CD4-positive, alpha-beta T cell (primary cell): Measurements from ENCODE around the gene ERI3. TPM values are rescaled to one million over a fixed set of nuclear protein-coding genes. Genes with fewer than 3 reads are reported as not detected.

Experiments
- ATAC-seq: fragments of 200-7000 bp; cut with Tn5 transposase; one replicate; pipeline ENCODE4 v1.10.0; 2022; ENCODE audit warnings: mild to moderate bottlenecking; ENCODE audit not compliant: poor library complexity
- CTCF ChIA-PET: fragments of 350-600 bp; sonication (Branson Sonifier 250); formaldehyde crosslinking; loops from one replicate; lab custom pipeline; 2021; ENCODE audit warnings: antibody characterized with exemption, inconsistent platforms; lab: Charles Lee
- POLR2A ChIA-PET: fragments of 350-600 bp; sonication (Branson Sonifier 250); formaldehyde crosslinking; loops from one replicate; lab custom pipeline; 2021; ENCODE audit warnings: antibody characterized with exemption, inconsistent platforms; lab: Charles Lee
- DNase-seq, 14 experiments: peaks; one replicate each; pipeline ENCODE4 v3.0.0-alpha.2; 2013 to 2020; ENCODE audit warnings: mixed read lengths in 2 of 14
- H3K27ac ChIP-seq, 2 donors: one replicate each; pipeline versions ENCODE4 v1.5.1 to v1.7.0; 2013; ENCODE audit warnings: low read length in 2 of 2, low read depth in 1 of 2, mild to moderate bottlenecking in 1 of 2
- H3K27me3 ChIP-seq, 2 experiments: 1 replicate in 1 of 2; 2 replicates in 1 of 2; pipeline versions ENCODE4 v1.6.1 to v1.7.0; 2013; ENCODE audit warnings: low read length in 2 of 2, control low read depth in 1 of 2, mild to moderate bottlenecking in 1 of 2, moderate library complexity in 1 of 2; ENCODE audit not compliant: insufficient read depth in 2 of 2, control insufficient read depth in 1 of 2
- H3K36me3 ChIP-seq: one replicate; pipeline ENCODE4 v1.6.1; 2013; ENCODE audit warnings: low read length, control low read depth; ENCODE audit not compliant: insufficient read depth
- H3K4me1 ChIP-seq: one replicate; pipeline ENCODE4 v1.6.1; 2013; ENCODE audit warnings: low read length, control low read depth; ENCODE audit not compliant: insufficient read depth
- H3K4me3 ChIP-seq: one replicate; pipeline ENCODE4 v1.5.1; 2013; ENCODE audit warnings: mild to moderate bottlenecking, low read length, moderate library complexity
- H3K9me3 ChIP-seq, 2 experiments: 1 replicate in 1 of 2; 2 replicates in 1 of 2; pipeline versions ENCODE4 v1.6.1 to v1.7.0; 2013; ENCODE audit warnings: low read length in 2 of 2, mild to moderate bottlenecking in 2 of 2, control low read depth in 1 of 2, moderate library complexity in 1 of 2; ENCODE audit not compliant: control insufficient read depth in 1 of 2, insufficient read depth in 1 of 2
- H3K27ac Mint-ChIP-seq: one replicate; pipeline ENCODE4 v1.8.0; 2020; ENCODE audit warnings: mixed read lengths
- H3K27me3 Mint-ChIP-seq: one replicate; pipeline ENCODE4 v1.8.0; 2021; ENCODE audit warnings: mixed read lengths
- H3K36me3 Mint-ChIP-seq: one replicate; pipeline ENCODE4 v1.8.0; 2021; ENCODE audit warnings: low read depth, mixed read lengths
- H3K4me1 Mint-ChIP-seq: one replicate; pipeline ENCODE4 v1.8.0; 2021; ENCODE audit warnings: low read depth, mixed read lengths
- H3K4me3 Mint-ChIP-seq: one replicate; pipeline ENCODE4 v1.8.0; 2020; ENCODE audit warnings: mild to moderate bottlenecking, mixed read lengths
- H3K9me3 Mint-ChIP-seq: one replicate; pipeline ENCODE4 v1.8.0; 2020; ENCODE audit warnings: mixed read lengths
- CTCF ChIP-seq: fragments of 200-600 bp; IDR thresholded peaks from one replicate; pipeline ENCODE4 v1.8.0; 2022; ENCODE audit warnings: antibody characterized with exemption, mild to moderate bottlenecking
- intact Hi-C, 2 experiments: fragments of 100-400 bp; cut with DNase I in 1 of 2; cut with micrococcal nuclease in 1 of 2; formaldehyde crosslinking; loops; one replicate each; pipeline versions ENCODE4 v1.15.1 to v1.9.0; 2023 to 2025; cut with DNase I, micrococcal nuclease
- total RNA-seq, 174 experiments: library from RNA in 2 of 174; stranded (reverse) in 2 of 174; gene quantifications; one replicate each; pipeline ENCODE4 v1.2.3 and lab custom pipeline; 2021 to 2026

The ERI3 gene
- total RNA-seq, 2 experiments from 2014 or later, result 19.7 to 20.7 TPM

- no peak for DNase-seq
- intact Hi-C loops, result no loop called here
- no peaks in the 10 kb centered on the region for H3K27me3 Mint-ChIP-seq
- ChIA-PET CTCF (no interaction called here), POLR2A (interaction anchor here (1.5 kb wide), 1 partner anchor 15 kb away, joined by 3 read pairs; the partner anchor contains the start of gene DMAP1)
- peaks cover 12% of the 10 kb centered on the region for H3K4me1 Mint-ChIP-seq
- TF ChIP-seq CTCF, result no peak
- no peaks in the 10 kb centered on the region for H3K27me3 ChIP-seq
- no peaks in the 10 kb centered on the region for H3K9me3 Mint-ChIP-seq
- no peak overlapping the region for H3K27ac Mint-ChIP-seq
- H3K36me3 Mint-ChIP-seq, result peaks cover 37% of the 10 kb centered on the region
- H3K4me1 ChIP-seq, result peaks cover under 1% of the 10 kb centered on the region
- H3K9me3 ChIP-seq, result no peaks in the 10 kb centered on the region
- ATAC-seq, result no peak
- H3K4me3 ChIP-seq, result no peak overlapping the region
- H3K27ac ChIP-seq, result no peak overlapping the region
- no peak overlapping the region for H3K4me3 Mint-ChIP-seq
- peaks cover 7% of the 10 kb centered on the region for H3K36me3 ChIP-seq
Observed at GRCh38 chr1:44228218-44228617, 126.8 kb downstream of the ERI3 start.

GRCh38 chr1:44227211-44227610 is 127.8 kb downstream of the ERI3 start:
- POLR2A ChIA-PET, result interaction anchor here (1.5 kb wide), 1 partner anchor 14 kb away, joined by 3 read pairs; the partner anchor contains the start of gene DMAP1
- H3K27ac ChIP-seq, result no peak overlapping the region
- H3K9me3 Mint-ChIP-seq, result no peaks in the 10 kb centered on the region
- no peak overlapping the region for H3K4me3 Mint-ChIP-seq
- H3K27me3 ChIP-seq, result no peaks in the 10 kb centered on the region
- peaks cover 7% of the 10 kb centered on the region for H3K4me1 ChIP-seq
- no peaks in the 10 kb centered on the region for H3K27me3 Mint-ChIP-seq
- no peak for TF ChIP-seq CTCF
- H3K36me3 ChIP-seq, result peaks cover 5% of the 10 kb centered on the region
- H3K4me3 ChIP-seq, result no peak overlapping the region
- CTCF ChIA-PET, result interaction anchor here (1.2 kb wide), 1 partner anchor 11 kb away, joined by 4 read pairs; no protein-coding TSS in a partner anchor
- H3K27ac Mint-ChIP-seq, result no peak overlapping the region
- no peak for ATAC-seq
- peaks cover 28% of the 10 kb centered on the region for H3K36me3 Mint-ChIP-seq
- peak in 1 of 14 experiments; percentile 4 for DNase-seq
- intact Hi-C loops, result no loop called here
- H3K4me1 Mint-ChIP-seq, result peaks cover 21% of the 10 kb centered on the region
- no peaks in the 10 kb centered on the region for H3K9me3 ChIP-seq

GRCh38 chr1:44225761-44226160 is 129.3 kb downstream of the ERI3 start:
- CTCF ChIA-PET, result no interaction called here

More at GRCh38 chr1:44225761-44226160, 129.3 kb downstream of the ERI3 start:
- Mint-ChIP-seq H3K4me3 (no peak overlapping the region), H3K27me3 (no peaks in the 10 kb centered on the region), H3K36me3 (peaks cover 21% of the 10 kb centered on the region), H3K27ac (no peak overlapping the region), H3K4me1 (peaks cover 21% of the 10 kb centered on the region), H3K9me3 (no peaks in the 10 kb centered on the region)
- Histone ChIP-seq H3K36me3 (peaks cover 11% of the 10 kb centered on the region), H3K4me1 (peaks cover 7% of the 10 kb centered on the region), H3K27ac (no peak overlapping the region), H3K4me3 (no peak overlapping the region), H3K27me3 (no peaks in the 10 kb centered on the region), H3K9me3 (no peaks in the 10 kb centered on the region)
- DNase-seq (no peak), ATAC-seq (no peak)
- POLR2A ChIA-PET, result no interaction called here
- TF ChIP-seq CTCF, result no peak
- intact Hi-C loops, result no loop called here
